GM18873 (cell line): Measurements from ENCODE around the gene GSAP.
"Not testable (repeated sequence)": the region's sequence is repeated elsewhere in the genome, so short reads cannot be mapped to it uniquely, and the experiment has no call there.

ENCODE experiments used
- ATAC-seq: cut with Tn5 transposase; IDR thresholded peaks from one replicate; pipeline ENCODE4 v1.9.1; 2021; ENCODE audit warnings: mild to moderate bottlenecking, moderate library complexity, moderate number of reproducible peaks; ENCODE audit not compliant: unreplicated experiment, low FRiP score

The GSAP gene, protein sequence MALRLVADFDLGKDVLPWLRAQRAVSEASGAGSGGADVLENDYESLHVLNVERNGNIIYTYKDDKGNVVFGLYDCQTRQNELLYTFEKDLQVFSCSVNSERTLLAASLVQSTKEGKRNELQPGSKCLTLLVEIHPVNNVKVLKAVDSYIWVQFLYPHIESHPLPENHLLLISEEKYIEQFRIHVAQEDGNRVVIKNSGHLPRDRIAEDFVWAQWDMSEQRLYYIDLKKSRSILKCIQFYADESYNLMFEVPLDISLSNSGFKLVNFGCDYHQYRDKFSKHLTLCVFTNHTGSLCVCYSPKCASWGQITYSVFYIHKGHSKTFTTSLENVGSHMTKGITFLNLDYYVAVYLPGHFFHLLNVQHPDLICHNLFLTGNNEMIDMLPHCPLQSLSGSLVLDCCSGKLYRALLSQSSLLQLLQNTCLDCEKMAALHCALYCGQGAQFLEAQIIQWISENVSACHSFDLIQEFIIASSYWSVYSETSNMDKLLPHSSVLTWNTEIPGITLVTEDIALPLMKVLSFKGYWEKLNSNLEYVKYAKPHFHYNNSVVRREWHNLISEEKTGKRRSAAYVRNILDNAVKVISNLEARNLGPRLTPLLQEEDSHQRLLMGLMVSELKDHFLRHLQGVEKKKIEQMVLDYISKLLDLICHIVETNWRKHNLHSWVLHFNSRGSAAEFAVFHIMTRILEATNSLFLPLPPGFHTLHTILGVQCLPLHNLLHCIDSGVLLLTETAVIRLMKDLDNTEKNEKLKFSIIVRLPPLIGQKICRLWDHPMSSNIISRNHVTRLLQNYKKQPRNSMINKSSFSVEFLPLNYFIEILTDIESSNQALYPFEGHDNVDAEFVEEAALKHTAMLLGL

DNA sequence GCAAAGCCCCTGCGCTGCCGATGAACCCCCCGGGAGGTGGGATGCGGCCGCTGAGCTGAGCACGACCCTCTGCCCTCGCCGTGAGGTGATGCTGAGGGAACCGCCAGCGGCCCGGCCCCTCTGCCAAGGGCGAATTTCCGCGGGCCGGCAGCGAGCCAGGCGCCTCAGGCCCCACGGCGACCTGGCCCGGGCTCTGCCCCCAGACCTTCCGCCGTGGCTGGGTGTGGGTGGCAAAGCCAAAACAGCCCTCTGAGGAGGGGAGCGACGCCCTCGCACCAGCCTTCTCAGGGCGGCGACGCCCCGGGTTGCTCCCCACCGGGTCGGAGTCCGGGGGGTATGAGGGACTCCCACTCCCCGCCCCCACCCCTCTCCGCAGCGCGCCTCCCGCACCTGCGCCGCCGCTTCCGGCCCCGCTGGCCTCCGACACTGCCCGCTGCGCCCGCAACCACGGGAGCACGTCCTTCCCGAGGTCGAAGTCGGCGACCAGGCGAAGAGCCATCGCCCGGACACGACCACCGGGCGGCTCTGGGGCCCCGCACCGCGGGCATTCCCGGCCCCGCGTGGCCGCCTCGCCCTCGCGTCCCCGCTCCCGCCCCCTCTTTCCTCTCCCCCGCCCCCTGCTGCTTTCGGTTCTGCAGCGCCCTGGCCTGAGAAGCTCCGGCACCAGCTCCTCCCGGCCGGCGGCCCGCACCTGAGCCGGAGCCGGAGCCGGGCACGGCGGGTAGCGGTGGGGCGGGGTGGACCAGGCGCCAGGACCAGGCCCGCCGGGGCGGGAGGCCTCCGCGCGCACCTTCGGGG lies at the start of gene GSAP:
Gene GSAP (minus strand): TSS at position 527 of the 798 bp plus-strand sequence. CDS start 28 bp downstream, at position 499.
- no peak for ATAC-seq

- no peak for ATAC-seq
Measured at GRCh38 chr7:77465256-77465655, 49.1 kb upstream of the GSAP start.

- ATAC-seq: no peak
Measured at GRCh38 chr7:77464589-77464988, 48.4 kb upstream of the GSAP start.

- peak; percentile 52 for ATAC-seq
Measured at GRCh38 chr7:77463632-77464031, 47.5 kb upstream of the GSAP start.

GRCh38 chr7:77461842-77462241 lies 45.7 kb upstream of the GSAP start:
- no peak for ATAC-seq

DNA sequence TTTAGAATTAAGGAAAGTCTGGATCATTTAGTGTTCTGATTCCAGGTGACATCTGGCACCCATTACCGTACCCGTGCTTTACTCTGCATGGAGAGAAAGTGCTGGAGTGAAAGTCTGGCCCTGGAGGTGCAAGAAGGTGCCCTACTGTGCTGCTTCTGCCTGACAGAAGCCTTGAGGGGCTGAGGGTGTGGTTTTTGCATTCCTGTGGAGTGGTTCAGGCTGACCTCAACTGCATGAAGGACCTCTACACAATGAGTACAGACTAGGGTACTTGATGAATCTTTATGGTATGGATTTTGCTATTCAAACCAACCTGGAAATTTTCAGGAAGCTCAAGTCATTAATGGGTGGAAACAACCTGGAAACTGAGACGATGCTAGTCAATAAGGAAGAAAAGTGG lies 45.1 kb upstream of the GSAP start:
- no peak for ATAC-seq

- ATAC-seq: no peak
Measured at GRCh38 chr7:77460057-77460486, 43.9 kb upstream of the GSAP start.

DNA sequence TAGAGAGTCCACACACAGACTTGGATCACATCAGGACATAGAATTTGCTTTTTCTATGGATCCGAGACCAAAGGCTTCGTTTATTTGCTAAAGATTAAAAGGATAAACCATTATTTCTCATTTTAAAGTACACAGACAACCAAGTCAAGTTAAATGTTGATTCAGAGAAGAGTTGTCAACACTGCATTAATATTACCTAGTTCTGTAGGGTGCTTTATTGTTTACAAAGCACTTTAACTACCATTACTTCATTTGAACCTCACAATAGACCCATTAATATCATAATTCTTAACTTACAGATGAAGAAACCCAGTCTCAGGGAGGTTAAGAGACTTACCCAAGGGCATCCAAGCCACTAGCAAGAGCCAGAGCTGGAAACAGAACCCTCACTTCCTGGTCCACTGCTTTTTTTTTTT lies 43.2 kb upstream of the GSAP start:
- no peak for ATAC-seq

GRCh38 chr7:77458786-77459185 lies 42.6 kb upstream of the GSAP start:
- ATAC-seq: no peak

- no peak for ATAC-seq
Measured at GRCh38 chr7:77457779-77458178, 41.6 kb upstream of the GSAP start.

GRCh38 chr7:77456696-77457095 lies 40.5 kb upstream of the GSAP start:
- no peak for ATAC-seq

GRCh38 chr7:77455321-77455720 lies 39.2 kb upstream of the GSAP start:
- no peak for ATAC-seq

- no peak for ATAC-seq
Measured at GRCh38 chr7:77454802-77455201, 38.7 kb upstream of the GSAP start.

- ATAC-seq: no peak
Measured at GRCh38 chr7:77453531-77453930, 37.4 kb upstream of the GSAP start.

DNA sequence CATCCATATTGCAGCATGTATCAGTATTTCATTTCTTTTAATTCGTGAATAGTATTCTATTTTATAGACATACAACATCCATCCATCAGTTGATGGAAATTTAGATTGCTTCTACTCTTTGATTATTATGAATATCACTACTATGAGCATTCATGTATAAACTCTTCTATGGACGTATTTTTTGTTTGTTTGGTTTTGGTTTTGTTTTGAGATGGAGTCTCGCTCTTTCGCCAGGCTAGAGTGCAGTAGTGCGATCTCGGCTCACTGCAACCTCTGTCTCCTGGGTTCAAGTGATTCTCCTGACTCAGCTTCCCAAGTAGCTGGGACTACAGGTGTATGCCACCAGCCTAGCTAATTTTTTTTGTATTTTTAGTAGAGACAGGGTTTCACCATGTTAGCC lies 35.8 kb upstream of the GSAP start:
- ATAC-seq: not testable (repeated sequence)

DNA sequence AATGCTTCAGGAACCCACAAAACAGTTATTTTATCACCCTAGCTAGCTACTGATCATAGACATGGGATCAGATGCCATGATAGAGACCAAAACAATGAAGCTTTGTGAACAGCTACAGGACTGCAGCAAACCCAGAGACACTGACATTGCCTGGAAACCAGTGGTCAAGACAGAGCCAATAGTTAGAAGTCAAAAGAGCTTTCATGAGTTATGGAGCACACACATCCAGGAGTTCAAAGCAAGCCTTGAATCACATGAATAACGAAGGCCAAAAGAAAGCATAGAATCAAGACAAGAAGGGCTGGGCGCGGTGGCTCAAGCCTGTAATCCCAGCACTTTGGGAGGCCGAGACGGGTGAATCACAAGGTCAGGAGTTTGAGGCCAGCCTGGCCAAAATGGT lies 34.5 kb upstream of the GSAP start:
- ATAC-seq: no peak

DNA sequence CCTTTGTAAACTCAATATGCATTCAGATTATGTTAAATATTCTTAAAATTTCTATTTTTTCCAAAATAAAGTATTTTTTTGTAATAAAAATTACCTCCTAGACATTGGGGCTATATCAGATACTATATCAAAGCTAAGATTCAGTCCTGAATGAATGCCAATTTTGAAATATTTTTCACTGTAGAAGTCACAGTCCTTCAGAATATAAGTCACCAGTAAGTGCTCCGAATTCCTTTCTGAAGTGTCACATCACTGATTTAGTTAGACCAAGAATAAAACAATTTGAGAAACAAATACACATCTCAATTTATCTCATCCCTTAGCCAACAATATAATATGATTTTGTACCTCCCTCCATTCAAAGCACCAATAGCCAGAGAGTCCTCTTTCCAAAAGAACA lies 33.9 kb upstream of the GSAP start:
- ATAC-seq: no peak

DNA sequence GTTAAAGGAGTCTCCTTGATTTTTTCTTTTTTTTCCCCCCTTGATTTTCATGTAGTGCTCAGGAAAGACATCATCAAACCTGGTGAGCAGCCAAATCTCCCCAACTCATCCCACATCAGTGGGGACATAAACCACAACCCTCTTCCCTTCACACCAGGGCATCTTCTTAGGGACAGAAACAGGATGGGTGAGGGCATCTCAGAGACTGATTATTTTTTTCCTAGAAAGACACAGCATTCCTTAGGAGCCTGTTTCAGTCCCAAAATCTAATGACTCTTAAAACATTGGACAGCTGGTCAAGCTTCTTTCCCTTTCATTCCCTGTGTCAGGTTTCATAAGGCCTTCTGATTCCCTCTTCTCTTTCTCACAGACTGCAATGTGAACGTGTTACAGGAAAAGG lies 31.5 kb upstream of the GSAP start:
- no peak for ATAC-seq

- no peak for ATAC-seq
Measured at GRCh38 chr7:77444123-77444522, 28.0 kb upstream of the GSAP start.

DNA sequence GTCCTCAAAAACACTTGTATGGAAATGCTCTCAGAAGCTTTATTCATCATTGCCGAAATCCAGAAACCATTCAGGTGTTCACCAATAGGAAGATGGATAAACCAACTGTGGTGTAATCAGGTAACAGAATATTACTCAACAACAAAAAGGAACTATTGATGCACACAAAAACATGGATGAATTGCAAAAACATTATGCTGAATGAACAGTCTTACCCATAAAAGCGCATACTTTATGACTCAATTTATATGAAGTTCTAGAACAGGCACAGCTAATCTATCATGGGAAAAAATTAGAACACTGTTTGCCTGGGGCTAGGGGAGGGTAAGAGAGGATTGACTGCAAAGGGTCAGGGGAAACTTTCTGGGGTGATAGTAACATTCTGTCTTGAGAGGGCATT lies 26.9 kb upstream of the GSAP start:
- no peak for ATAC-seq

DNA sequence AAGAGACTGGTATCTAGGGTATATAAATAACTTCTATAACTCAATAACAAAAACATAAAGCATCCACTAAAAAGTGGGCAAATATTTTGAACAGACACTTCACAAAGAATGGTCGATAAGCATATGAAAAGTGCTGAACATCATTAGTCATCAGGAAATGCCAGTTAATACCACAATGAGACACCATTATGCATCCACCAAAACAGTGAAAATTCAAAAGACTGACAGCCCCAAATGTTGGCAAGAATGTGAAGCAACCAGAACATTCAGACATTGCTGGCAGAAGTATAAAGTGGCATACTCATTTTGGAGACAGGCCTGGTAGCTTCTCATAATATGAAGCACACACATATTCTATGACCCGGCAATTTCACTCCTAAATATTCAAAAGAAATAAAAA lies 26.5 kb upstream of the GSAP start:
- no peak for ATAC-seq
